Measurements from ENCODE around the gene PHLDB2.

GRCh38 chr3:111956449-111956848, 97.4 kb downstream of the PHLDB2 start:
- TF ChIP-seq POLR2A (IDR thresholded peaks at IDR 0.05) (no peak), CTCF (IDR thresholded peaks at IDR 0.05) (no peak), POLR2AphosphoS5 (IDR thresholded peaks at IDR 0.05) (no peak)
